Mucosa of gallbladder (tissue), 1 donor: Measurements from ENCODE around the gene KLRK1. TPM values are rescaled to one million over a fixed set of nuclear protein-coding genes. Genes with fewer than 3 reads are reported as not detected.
A peak's percentile ranks its signal among the peaks of the same experiment; 100 is the strongest.
"Not testable (repeated sequence)": the region's sequence is repeated elsewhere in the genome, so short reads cannot be mapped to it uniquely, and the experiment has no call there.

ENCODE experiments used
- DNase-seq: peaks from one replicate; pipeline ENCODE4 v3.0.0-alpha.2; 2020; ENCODE audit warnings: low spot score
- total RNA-seq: library from RNA; stranded (reverse); gene quantifications from one replicate; pipeline ENCODE4 v1.2.1, GENCODE V29; 2021
- donor health status: DM: no; HTN: no; CAD: no.

The KLRK1 gene
- 5.0 TPM for total RNA-seq

DNA sequence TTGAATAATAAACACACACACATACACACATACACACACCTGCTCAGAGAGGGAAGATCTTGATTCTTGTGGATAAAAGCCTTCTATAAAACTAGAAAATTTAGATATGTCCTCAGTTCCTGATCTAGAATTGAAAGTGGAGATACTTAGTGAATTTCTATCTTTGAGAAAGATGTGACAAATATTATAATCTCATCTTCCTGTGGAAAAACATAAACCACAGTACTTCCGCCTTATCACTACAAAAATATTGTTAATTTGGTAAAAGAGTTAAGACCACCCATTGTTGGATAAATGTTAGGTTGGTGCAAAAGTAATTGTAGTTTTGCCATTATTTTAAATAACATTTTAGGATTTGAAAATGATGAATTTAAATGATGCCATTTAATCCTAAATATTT, at the start of gene KLRK1:
Gene KLRK1 (minus strand): TSS at position 138 of the 400 bp plus-strand sequence. CDS start 1,231 bp downstream, outside the sequence.
- DNase-seq: no peak

DNA sequence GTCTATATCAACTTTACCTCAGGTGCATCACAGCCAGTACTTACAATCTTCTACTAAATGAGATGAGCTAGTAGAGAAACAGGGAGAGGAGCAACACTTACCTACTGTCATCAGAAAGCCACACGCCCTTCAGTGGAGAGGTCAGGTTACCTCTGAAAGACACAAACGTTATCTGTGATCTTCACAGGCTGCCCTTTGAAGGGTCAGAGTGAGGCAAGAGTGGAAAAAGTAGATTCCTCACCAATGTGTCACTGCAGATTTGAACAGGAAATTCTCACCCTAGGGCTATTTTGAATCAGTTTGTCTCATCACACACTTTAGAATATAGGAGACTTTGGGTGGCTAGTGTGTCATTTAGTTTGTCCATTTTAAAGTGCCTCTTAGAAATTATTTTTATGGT, 47.8 kb upstream of the KLRK1 start:
- DNase-seq: not testable (repeated sequence)

DNA sequence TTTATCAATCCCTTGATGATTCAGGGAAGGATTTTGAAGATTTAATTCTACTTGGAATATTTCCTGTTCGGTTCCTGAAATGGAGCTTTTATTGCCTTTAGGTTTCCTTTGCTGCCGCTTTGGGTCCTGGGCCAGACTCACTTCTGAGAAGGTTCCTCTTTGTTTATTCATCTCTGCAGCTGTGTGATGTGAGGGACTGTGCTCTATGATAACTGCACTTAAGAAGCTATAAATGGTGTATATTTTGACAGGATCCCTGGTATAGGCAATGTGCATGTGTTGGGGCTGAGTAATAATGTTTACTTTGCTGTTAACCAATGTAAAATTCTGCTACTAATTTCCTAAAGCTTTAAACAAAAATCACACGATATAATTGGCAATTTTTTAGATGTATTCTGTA, 46.0 kb upstream of the KLRK1 start, which contains the start of gene KLRC2:
Gene KLRC2 (minus strand): TSS at position 195 of the 400 bp plus-strand sequence. CDS start 24 bp downstream, at position 171.
- not testable (repeated sequence) for DNase-seq

- not testable (repeated sequence) for DNase-seq
Observed at GRCh38 chr12:10430623-10431022, 40.8 kb upstream of the KLRK1 start.

GRCh38 chr12:10425938-10426337, 36.1 kb upstream of the KLRK1 start:
- DNase-seq: not testable (repeated sequence)

- DNase-seq: not testable (repeated sequence)
Observed at GRCh38 chr12:10424260-10424899, 34.5 kb upstream of the KLRK1 start.

DNA sequence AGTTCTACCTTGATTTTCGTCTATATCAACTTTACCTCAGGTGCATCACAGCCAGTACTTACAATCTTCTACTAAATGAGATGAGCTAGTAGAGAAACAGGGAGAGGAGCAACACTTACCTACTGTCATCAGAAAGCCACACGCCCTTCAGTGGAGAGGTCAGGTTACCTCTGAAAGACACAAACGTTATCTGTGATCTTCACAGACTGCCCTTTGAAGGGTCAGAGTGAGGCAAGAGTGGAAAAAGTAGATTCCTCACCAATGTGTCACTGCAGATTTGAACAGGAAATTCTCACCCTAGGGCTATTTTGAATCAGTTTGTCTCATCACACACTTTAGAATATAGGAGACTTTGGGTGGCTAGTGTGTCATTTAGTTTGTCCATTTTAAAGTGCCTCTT, 32.3 kb upstream of the KLRK1 start:
- DNase-seq: not testable (repeated sequence)

DNA sequence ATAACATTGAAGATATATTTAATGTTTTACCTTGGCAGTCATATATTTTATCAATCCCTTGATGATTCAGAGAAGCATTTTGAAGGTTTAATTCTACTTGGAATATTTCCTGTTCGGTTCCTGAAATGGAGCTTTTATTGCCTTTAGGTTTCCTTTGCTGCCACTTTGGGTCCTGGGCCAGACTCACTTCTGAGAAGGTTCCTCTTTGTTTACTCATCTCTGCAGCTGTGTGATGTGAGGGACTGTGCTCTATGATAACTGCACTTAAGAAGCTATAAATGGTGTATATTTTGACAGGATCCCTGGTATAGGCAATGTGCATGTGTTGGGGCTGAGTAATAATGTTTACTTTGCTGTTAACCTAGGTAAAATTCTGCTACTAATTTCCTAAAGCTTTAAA, 30.5 kb upstream of the KLRK1 start, which contains the start of gene KLRC3:
Gene KLRC3 (minus strand): TSS at position 262 of the 400 bp plus-strand sequence. CDS start 45 bp downstream, at position 217.
- not testable (repeated sequence) for DNase-seq

- DNase-seq: no peak
Observed at GRCh38 chr12:10409392-10409791, 19.6 kb upstream of the KLRK1 start, which contains the start of gene KLRC4. Gene KLRC4, minus strand, starts transcription at chr12:10409757. Its CDS starts 182 bp downstream, at chr12:10409575.

DNA sequence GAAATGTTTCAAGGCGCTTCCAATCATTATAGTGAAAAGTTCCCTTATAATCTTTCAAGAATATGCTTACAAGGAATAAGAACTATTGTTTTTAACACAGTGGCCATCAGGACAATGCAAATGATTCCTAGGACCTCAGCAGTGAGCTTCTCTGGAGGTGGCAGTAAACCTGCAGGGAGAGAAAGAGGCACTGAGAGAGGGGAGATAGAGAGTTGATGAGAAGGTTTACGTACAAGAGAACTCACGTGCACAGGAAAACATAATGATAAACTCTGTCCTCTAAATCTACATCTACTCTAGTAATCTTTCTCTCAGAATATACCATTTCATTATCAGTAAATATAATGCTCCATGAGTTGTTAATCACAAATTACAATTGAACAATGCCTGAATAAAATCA, 19.0 kb upstream of the KLRK1 start:
- DNase-seq: no peak

DNA sequence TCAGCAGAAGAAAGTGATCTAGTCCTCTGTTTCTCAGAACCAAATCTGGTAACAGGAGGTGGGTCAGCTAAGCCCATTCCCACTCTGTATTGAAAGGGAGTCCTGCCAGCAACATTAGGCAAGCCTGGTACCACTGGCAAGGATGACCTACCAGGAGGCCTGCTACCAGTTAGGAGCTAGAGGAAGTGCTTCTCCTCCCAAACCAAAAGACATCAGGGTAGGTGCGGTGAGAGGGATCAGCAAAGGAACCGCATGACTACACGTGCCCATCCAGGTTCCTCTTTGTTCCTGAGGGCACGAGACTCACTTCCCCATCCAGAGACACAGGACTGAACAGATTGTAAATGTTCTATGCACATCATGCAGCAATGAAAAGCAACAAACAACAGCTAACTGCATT, 16.9 kb upstream of the KLRK1 start:
- no peak for DNase-seq

DNA sequence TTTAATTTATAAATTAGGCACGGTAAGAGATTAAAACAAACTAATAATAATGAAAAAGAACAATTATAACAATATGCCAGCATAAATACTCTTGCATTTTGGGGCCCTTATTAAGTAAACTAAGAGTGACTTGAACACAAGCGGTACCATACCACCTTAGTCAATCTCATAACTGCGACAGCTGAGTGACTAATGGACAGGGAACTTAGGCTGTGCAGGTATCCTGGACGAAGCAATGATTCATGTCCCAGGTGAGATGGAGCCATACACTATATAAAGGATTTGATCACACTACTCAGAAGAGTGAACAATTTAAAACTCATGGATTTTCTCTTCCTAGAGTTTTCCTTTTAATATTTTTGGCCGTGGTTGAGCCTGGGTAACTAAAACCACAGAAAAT, 15.5 kb upstream of the KLRK1 start:
- DNase-seq: no peak

GRCh38 chr12:10404798-10405197, 15.0 kb upstream of the KLRK1 start:
- DNase-seq: no peak

DNA sequence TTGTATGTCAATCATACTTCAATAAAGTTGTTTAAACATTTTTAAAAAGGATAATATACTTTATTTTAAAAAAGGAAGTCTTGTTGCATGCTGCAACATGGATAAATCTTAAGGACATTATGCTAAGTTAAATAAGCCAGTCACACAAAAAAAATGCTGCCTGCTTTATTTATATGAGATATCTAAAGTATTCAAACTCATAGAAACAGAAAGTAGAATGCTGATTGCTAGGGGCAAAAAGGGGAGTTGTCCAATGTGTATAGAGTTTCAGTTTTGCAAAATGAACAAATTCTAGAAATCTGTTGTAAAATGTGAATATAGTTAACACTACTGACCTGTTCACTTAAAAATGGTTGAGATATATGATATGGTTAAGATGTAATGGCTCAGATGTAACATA, 11.0 kb upstream of the KLRK1 start:
- no peak for DNase-seq

DNA sequence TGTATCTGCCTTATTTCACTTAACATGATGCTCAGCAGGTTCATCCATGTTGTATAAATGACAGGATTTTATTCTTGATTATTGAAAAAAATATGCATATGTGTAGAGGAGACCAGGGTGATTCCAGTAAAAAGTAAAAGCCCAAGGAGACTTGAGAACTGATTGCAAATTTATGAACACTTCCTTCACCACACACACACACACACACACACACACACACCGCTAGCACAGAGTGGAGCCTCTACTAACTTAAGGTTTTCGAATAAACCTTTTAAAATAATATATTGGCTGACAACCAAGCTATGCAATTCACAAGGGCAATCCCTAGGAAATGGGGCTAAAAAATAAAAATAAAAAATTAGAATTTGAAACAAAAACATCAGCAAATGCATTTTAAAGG, 8.3 kb upstream of the KLRK1 start:
- DNase-seq: no peak

DNA sequence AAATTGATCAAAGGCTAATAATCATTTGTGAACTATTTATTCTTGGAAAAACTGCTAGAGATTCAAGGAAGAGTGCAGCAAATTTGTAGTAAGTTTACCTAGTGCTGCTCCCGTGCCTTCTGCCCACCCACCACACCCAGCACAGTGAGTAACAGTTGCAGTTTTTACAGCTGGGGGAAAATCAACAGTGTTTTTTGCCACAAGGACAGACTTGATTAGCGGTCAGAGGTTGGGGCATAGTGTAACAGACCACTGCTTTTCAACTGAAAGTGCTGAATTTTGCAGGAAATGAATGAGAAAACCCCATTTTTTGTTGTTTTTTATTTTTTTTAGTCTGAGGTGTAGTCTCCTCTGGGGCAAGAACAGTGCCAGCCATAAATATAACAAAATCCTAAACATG, 7.5 kb upstream of the KLRK1 start:
- no peak for DNase-seq

DNA sequence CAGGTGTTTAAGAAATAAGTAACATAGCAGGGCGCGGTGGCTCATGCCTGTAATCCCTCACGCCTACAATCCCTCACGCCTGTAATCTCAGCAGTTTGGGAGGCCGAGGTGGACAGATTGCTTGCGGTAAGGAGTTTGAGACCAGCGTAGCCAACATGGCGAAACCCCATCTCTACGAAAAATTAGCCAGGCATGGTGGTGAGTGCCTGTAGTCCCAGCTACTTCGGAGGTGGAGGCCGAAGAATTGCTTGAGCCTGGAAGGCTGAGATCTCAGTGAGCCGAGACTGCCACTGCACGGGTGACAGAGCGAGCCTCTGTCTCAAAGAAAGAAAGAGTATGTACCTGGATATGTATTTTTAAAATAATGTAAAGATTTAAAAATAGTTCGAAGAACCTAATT, 6.3 kb upstream of the KLRK1 start:
- DNase-seq: not testable (repeated sequence)

- DNase-seq: peak; percentile 26
Observed at GRCh38 chr12:10395390-10395998, 5.7 kb upstream of the KLRK1 start.

- not testable (repeated sequence) for DNase-seq
Observed at GRCh38 chr12:10394531-10395152, 4.8 kb upstream of the KLRK1 start.

DNA sequence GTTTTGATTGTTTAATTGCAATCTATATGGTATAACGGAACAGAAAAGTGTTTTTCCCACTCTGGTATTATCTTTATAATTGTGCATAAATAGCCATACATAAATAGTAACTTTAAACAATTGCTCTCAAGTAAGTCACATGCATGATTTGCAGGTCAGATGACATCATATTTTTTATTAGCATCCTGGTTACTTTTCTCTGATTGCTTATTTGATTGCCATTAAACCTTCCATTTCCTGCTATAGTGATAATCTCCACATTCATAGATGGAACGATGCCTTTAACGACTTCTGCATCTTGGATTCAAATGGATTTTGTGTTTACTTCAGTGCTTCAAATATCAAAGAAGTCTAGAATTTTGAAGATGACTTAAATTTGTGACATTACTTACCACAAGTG, 3.5 kb upstream of the KLRK1 start:
- DNase-seq: no peak

GRCh38 chr12:10392394-10392930, 2.6 kb upstream of the KLRK1 start:
- DNase-seq: peak; percentile 62

GRCh38 chr12:10390991-10391390, 1.1 kb upstream of the KLRK1 start:
- DNase-seq: not testable (repeated sequence)
